NCI-H146 treated with DMSO at 0.1 percent for 48 hours (cell line): ENCODE data around the gene SH3PXD2A.
"Not testable (repeated sequence)": the region's sequence is repeated elsewhere in the genome, so short reads cannot be mapped to it uniquely, and the experiment has no call there.

Experiments
- DNase-seq: peaks from one replicate; lab custom pipeline; 2025; ENCODE audit not compliant: unreplicated experiment; lab: John Stamatoyannopoulos, UW

SH3PXD2A gene

DNA sequence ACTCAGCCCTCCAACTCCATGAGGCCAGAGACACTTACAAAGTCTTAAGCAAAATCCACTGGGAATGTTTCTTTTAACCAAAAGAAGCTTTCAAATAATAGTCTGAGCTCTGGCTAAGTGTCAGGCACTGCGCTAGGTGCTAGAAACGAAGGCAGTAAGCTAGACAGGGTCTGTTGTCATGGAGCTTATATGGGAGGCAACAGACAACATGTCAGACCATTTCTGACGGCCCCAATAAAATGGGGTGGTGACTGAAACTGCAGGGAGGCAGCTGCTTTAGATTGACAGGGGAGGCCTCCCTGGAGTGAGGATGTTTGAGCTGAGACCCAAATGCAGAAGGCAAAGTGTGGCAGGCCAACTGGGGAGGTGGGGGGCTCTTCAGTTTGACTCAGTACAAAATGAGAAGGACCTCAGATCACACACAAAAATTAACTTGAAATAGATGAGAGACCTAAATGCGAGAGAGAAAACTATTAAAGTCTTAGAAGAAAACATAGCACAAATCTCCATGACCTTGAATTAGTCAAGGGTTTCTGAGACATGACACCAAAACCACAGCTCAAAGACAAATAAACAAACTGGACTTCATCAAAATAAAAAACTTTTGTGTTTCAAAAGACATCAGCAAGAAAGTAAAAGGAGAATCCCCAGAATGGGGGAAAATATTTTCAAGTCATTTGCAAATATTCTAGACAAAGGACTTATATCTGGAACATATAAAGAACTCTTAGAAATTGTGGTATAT is 40.6 kb downstream of the SH3PXD2A start:
- DNase-seq: no peak

DNA sequence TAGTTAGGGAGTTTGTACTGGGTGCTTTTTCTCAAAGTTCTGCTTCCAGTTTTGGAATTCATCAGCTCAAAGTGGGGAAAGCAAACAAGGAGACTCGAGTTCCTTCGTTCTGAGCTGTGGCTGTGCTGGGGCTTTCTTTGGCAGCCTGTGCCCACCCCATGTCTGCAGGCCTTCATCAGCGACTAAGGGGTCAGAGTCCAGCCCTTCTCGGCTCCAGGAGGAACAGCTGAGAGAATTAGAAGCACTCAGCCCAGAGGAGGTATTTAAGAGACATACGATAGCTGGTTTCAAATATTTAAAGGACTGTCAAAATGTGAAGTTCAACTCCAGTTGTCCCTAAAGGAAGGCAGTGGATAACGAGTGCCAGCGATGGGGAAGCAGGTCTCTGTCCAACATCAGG is 41.3 kb downstream of the SH3PXD2A start:
- DNase-seq: no peak

DNA sequence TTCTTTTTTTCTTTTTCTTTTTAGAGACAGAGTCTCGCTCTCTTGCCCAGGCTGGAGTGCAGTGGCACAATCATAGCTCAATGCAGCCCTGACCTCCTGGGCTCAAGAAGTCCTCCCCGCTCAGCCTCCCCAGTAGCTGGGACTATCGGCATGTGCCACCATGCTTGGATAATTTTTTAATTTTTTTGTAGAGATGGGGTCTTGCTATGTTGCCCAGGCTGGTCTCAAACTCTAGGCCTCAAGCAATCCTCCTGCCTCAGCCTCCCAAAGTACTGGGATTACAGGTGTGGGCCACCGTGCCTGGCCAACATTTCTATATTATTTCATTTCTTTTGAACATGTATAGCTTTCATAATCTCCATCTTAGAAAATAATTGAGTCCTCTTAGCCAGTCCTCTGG is 42.1 kb downstream of the SH3PXD2A start:
- not testable (repeated sequence) for DNase-seq

DNA sequence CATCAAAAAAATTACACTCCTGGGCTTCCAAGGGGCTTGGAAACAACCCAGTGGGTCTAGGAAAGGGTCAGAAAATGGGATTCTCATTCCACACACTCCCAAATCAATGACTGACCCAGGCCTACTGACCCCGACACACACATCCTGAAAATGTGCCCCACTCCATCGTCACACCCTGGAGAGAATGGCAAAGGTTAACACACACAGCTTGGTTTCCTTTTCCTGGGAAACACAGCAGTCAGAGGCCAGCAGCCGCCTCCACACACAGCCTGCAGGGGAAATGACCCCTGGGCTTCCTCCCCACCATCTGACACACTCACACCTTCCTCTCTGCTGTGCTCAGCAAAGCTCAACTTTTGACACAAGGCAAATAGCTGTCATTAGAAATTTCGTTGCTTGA is 42.9 kb downstream of the SH3PXD2A start:
- DNase-seq: no peak

DNA sequence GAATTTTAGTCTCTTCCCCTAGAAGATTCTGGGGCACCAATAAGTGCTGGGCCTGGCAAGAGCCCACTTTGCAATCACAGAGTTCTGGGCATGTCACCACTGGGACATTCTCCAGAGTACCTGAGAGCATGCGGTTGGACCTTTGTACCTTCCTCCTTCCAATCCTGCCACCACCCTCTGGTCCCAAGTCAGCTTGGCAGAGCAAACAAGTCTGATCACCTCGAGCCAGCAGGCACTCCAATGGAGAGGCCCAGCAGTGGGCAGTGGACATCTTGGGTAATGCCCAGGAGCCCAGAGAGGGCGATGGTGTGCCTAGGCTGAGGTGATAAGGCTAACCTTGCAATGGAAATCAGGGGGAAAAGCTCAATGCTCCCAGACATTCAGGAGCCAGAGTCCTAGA is 43.4 kb downstream of the SH3PXD2A start:
- no peak for DNase-seq

DNA sequence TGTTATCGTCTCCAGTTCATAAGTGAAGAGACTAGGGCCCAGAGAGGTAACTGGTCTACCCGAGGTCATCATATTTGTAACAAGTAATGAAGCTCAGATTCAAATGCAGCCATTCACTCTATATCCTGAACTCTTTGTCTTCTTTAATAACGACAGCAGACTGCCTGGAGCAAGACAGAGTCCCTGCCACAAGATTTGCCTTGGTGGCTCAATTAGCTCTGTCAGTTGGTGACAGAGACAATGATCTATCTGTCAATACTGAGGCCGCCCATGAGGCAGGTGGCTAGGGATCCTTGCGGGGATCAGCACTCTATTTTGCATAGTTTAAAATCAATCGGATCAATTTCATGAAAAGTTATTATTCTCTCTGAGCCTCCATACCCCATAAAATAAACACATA is 43.9 kb downstream of the SH3PXD2A start:
- peak; percentile 36 for DNase-seq

DNA sequence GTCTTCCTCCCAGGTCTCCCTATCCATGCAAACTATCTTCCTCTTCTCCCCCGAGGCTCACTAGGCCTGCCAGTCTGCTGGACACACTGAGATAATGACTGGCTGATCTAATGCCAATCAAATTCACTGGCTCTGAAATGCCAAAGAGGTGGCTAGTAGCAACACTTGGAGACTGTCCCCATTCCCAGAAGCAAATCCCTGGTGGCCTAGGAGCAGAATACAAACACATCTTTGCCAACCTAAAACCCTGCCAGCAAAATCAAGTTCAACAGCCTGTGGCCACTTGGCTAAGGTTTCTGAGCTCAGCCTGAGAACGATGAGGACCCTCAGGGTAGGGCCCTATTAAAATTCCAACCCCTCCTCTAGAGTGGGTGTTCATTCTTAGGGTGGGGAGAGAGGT is 46.6 kb downstream of the SH3PXD2A start:
- no peak for DNase-seq

DNA sequence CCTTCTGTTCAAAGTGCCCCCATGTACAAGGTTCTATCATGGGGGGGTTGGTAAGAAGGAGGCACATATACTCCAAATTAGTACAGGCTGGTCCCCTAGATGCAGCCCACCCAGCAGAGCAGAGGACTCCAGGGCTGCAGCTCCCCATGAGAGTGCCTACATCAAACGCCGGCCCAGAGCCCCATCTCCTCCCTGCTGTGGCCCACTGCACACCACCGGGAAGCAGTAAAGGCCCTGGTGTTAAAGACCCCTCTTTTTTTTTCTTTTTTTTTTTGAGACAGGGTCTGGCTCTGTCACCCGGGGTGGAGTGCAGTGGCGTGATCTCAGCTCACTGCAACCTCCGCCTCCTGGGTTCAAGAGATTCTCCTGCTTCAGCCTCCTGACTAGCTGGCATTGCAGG is 47.4 kb downstream of the SH3PXD2A start:
- no peak for DNase-seq

DNA sequence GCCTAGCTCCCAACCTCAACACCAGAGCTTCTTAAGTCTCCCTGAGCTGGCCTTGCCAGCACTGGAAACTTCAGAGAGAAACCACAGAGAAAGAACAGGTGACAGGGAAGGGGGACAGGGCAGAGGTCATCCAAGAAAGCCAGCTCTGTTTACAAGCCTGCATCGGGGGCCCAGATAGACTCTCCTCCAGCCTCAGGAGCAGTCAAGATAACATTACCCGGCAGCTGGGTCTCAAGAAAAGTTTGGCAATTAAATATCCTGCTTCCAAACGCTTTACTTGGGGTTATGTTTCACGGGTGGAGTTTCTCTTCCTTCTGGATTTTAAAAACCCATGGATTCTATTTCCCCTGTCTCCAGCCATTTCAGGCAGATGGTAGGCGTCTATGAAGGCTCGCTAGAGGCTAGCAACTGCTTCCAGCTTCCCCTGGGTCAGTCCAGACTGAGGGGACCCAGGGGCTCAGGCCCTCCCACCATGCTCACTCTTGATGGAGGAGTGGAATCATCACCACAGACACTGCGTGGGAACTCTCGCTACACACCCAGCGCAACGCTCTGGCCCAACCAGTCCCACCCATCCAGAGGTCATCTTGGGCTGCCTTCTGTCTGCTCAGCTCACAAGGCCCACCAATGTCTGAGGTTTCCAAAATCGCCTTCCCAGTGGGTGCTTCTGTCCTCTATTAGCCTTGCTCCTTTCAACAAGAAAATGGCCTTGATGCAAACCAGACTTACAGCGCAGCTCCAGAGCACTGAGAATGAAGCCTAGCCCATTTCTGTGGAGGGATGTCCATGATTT is 48.8 kb downstream of the SH3PXD2A start:
- no peak for DNase-seq

DNA sequence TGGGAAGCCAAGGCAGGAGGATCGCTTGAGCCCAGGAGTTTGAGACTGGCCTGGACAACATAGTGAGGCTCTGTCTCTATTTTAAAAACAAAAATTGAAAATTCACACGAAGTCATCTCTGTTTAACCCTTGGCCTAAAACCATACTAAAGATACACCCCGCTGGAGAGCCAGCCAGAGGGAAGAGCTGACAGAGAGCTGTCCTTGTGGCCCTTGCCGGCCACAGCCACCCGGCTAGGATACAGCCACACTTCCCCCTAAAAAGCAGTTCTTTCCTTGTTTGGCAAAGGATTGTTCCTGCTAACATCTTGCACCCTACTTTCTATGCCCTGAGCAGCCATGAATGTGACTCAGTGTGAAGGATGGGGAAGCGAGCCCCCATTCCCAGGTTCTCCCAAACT is 49.6 kb downstream of the SH3PXD2A start:
- DNase-seq: no peak

DNA sequence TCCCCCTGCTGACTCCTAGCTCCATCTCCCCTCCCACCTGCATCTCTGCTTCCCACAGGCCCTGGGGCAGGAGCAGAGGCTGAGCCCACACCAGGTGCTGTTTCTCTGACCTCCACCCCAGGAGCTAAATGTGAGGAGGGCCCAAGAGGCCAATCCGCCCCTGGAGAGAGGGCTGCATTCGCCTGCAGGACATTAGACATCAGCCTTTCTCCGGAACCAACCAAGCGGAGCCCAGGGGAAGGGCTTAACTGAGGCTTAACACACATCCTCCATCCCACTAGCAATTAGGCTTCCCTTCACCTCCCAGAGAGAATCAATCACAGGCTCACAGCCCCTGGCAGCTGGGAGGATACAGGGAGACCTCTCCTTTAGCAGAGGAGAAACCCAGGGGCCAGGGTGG is 50.5 kb downstream of the SH3PXD2A start:
- peak; percentile 94 for DNase-seq

DNA sequence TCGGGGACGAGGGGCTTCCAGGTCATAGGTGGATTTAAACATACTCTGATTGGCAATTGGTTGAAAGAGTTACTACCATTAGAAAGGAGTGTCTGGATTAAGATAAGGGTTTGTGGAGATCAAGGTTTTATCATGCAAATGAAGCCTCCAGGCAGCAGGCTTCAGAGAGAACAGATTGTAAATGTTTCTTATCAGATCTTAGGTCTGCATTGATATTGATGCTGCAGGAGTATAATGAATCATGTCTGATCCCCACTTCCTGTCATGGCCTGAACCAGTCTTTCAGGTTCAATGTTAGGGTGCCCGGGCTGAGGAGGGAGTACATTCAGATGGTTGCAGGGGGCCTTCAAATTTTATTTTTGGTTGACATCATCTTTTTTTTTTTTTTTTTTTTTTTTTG is 51.4 kb downstream of the SH3PXD2A start:
- peak; percentile 32 for DNase-seq

DNA sequence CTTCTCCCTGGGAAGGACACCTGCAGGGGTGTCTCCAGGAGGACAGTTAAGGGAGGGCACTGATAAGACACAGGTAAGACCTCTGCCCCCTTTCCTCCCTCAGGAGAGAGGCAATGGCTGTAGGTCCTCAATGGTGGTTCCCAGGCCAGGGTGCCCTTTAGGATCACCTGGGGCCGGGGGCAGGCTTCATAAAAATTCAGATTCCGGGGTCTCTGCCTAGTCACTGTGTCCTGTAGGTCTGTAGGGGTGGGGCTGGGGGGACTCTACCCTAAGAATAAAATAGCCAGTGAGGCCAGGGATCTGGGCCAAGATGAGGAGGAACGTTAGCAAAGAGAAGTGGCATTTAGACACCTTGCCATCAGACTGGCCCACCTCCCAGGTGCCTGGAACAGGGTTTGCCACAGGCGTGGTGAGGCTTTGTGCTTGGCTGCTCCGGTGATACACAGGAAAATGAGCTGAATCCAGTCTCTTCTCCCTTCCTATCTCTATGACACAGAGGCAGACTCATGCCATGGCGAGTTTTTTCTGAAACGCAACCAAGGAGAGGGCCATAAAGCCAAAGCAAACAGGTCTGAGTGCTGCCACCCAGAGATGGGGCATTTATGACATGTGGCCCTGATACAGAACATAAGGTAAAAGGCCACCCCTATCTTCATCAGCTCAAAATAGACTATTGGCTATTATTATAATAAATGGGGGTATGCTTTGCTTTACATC is 52.6 kb downstream of the SH3PXD2A start:
- DNase-seq: no peak

DNA sequence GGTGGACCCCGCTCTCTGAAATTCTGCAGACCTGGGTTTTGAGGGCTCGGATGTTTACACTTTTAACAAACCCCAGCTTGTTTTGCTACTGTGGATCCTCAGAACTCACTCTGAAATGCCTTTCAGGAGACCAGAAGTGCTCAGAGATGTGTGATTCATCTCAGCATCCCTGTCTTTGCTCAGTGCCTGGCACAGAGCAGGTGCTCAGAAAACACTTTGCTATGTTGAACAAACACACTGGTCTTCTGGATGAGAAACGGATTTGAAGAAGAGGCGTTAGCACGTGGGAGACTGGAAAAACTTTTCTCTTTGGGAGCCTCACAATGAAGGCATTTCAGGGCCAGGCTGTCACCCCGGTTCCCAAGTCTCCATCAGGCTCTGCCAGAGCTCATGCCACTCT is 53.3 kb downstream of the SH3PXD2A start:
- DNase-seq: no peak

DNA sequence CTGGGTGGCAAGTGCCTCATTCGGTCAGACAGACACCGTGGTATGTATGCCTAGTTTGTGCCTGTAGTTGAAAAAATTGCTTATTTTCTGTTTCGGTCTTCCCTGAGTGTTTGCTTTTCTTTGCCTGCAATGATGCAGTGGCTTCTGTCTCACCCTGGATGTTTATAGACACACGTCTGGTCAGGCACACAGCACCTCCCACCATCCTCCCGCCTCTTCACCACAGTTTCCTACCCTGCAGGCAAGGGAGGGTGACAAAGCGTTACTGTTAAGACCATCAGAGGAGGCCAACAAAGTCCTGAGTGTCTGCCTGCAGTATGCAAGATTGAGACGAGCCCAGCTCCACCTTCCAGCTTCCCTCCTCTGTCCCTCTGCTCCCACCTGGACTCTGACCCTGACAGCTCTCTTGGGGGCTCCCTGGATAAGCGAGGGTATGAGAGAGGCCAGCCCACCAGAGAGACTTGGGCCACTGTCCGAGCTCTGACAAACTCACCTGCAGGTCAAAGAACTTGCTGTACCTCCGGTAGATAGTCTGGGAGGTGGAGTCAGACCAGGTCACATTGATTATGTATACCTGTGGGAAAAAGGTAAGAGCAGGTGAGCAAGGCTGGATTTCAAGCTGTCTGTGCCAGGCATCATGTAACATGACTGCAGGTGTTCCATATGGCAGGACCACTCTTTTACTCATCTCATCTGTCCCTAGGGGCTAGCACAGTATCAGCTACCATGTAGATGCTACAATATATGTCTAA is 54.4 kb downstream of the SH3PXD2A start:
- peak; percentile 31 for DNase-seq

DNA sequence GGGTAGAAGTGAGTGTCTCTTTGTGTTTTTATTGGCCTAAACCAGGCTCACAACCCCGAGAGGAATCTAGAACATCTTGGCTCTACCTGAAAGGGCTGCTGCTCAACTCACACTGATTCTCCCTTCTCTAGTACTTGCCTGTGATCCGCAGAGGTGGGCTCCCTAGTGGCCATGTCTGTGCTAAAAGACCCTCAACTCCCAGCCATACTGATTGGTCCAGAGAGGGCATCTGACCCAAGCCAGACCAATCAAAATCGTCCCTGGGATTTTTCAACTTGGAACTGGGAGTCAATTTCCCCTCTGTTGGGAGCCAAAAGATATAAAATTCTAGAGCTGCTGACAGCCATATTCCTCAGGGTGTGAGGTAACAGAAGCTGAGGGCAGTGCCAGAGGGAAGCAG is 55.3 kb downstream of the SH3PXD2A start:
- DNase-seq: no peak

DNA sequence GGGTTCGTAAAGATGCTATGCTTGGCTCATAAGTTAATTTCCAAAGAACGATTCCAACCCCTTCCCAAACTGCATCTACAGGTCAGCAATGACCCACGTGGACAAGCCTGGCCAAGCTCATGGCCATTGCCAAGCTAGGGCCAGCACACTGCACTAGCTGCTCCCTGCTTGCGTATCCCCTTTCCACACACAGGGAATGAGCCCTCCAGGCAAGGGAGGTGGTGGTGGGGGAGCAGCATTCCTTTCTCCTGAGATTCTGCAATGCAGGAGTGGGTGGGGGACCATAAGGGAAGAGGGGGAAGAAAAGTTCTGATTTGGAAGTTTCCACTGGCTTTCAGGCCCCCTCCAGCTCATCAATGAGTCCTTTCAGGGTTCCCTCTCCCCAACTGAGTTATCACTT is 56.0 kb downstream of the SH3PXD2A start:
- DNase-seq: no peak

DNA sequence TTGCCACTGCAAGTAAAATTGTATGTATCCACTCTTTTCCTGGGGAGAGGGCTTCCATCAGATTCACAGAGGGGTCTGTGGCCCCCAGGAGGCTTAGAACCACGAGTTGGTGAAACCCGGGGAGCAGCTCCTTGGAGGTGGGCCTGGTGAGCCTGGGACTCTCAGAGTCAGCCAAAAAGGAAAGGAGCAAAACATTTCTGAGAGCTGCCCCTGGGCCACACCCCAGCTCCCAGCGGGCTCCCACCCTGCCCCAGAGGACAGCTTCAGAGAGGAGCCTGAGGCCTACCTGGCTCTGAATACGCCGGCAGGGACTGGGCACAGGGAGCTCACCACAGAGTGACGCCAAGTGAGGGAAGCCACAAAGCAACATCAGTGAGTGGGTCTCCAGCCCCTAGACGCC is 56.9 kb downstream of the SH3PXD2A start:
- DNase-seq: no peak

DNA sequence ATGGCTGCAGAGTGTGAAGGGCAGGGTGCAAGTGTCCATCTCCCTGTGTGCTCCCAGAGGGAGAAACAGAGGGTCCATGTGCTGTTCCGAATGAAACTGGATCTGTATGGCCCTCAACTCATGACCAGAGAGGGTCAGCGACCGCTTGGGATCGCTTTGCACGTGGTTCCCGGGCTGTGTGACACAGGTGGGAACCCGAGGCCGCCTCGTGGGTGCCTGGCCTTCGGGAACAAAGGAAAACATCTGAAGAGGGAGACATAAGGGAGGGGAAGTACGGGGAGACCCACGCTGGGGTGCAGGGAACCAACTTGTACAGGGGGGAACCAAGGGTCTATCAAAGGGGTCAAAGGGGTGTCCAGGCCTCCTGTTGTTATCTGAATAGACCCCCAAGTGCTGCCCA is 57.5 kb downstream of the SH3PXD2A start:
- DNase-seq: no peak

DNA sequence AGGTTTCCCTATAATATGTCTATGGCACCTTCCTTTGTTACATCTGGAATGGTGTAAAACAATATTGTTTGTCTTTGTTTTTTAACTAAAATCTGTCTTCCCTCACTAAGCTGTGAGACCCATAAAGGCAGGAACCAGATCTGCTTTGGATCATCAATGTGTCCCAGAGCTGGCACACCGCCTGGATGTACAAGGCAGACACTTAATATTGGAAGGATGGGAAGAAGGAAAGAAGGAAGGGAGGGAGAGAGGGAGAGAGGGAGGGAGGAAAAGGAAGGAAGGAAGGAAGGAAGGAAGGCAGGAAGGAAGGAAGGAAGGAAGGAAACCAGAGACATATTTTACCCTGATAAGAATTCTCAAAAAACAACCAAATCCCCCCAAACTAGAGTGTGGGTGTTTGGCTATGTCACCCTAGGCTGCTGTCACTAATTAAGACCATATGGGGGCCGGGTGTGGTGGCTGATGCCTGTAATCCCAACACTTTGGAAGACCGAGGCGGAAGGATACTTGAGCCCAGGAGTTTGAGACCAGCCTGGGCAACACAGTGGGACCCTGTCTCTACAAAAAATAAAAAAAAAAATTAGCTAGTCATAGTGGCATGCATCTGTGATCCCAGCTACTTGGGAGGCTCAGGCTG is 59.6 kb downstream of the SH3PXD2A start:
- DNase-seq: no peak

DNA sequence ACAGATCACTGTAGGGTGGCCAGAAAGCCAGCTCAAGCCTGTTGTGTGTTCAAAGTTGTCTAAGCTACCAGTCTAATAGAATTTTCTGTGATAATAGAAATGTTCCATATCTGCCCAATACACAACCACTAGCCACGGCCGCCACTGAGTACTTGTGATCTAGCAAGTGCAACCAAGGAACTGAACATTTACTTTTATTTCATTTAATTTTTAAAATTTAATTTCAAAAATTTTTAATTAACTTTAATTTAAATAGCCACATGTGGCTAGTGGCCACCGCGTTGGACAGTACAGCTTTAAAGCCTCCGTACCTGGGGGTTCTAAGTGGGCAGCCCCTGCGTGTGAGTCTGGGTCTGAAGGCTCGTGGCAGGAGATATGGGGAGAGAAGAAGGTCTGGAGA is 60.4 kb downstream of the SH3PXD2A start:
- DNase-seq: no peak
